GM21825 (cell line): ENCODE data around the gene DCTN3.
"Not testable (repeated sequence)": the region's sequence is repeated elsewhere in the genome, so short reads cannot be mapped to it uniquely, and the experiment has no call there.

ENCODE experiments used
- ATAC-seq: cut with Tn5 transposase; IDR thresholded peaks from one replicate; pipeline ENCODE4 v1.9.1; 2021; ENCODE audit warnings: mild to moderate bottlenecking, moderate library complexity; ENCODE audit not compliant: unreplicated experiment

The DCTN3 gene

GRCh38 chr9:34647651-34648050 is 27.4 kb upstream of the DCTN3 start:
- no peak for ATAC-seq

- no peak for ATAC-seq
These were observed 26.7 kb upstream of the DCTN3 start for GRCh38 chr9:34647084-34647403.

GRCh38 chr9:34646211-34647083 is 26.2 kb upstream of the DCTN3 start, which contains the start of gene GALT:
TSS of gene GALT (plus strand) at chr9:34646675. CDS start at chr9:34646705, 30 bp downstream.
- ATAC-seq, result peak; percentile 85

- no peak for ATAC-seq
These were observed 24.5 kb upstream of the DCTN3 start for GRCh38 chr9:34644766-34645314.

GRCh38 chr9:34642679-34643078 is 22.4 kb upstream of the DCTN3 start:
- no peak for ATAC-seq

GRCh38 chr9:34639322-34639721 is 19.0 kb upstream of the DCTN3 start:
- ATAC-seq, result not testable (repeated sequence)

- no peak for ATAC-seq
These were observed 17.8 kb upstream of the DCTN3 start for GRCh38 chr9:34638138-34638445.

GRCh38 chr9:34637356-34638137 is 17.3 kb upstream of the DCTN3 start, which contains the start of gene SIGMAR1:
TSS of gene SIGMAR1 (minus strand) at chr9:34637787. CDS start at chr9:34637697, 90 bp downstream.
- ATAC-seq, result peak; percentile 89

GRCh38 chr9:34636791-34637355 is 16.6 kb upstream of the DCTN3 start:
- ATAC-seq, result no peak

- ATAC-seq, result no peak
These were observed 15.3 kb upstream of the DCTN3 start for GRCh38 chr9:34635556-34635955.

- no peak for ATAC-seq
These were observed 14.4 kb upstream of the DCTN3 start for GRCh38 chr9:34634551-34635248.

- peak; percentile 31 for ATAC-seq
These were observed 13.7 kb upstream of the DCTN3 start for GRCh38 chr9:34633851-34634550.

- no peak for ATAC-seq
These were observed 12.9 kb upstream of the DCTN3 start for GRCh38 chr9:34633166-34633565.

GRCh38 chr9:34630402-34631154 is 10.3 kb upstream of the DCTN3 start:
- no peak for ATAC-seq

- ATAC-seq, result no peak
These were observed 9.2 kb upstream of the DCTN3 start for GRCh38 chr9:34629491-34629808.

GRCh38 chr9:34628656-34629490 is 8.6 kb upstream of the DCTN3 start, which contains the start of gene ARID3C:
TSS of gene ARID3C (minus strand) at chr9:34629066. CDS start at chr9:34628014, 1,052 bp downstream.
- no peak for ATAC-seq

GRCh38 chr9:34627716-34628655 is 7.7 kb upstream of the DCTN3 start:
- no peak for ATAC-seq

GRCh38 chr9:34625186-34625486 is 4.8 kb upstream of the DCTN3 start:
- ATAC-seq, result no peak
